GM10248 (cell line): ENCODE data around the gene DR1.

Experiments used
- CTCF ChIA-PET: fragments of 300-600 bp; sonication (Branson Sonifier 250); formaldehyde crosslinking; extraction: SDS; loops from one replicate; lab custom pipeline; 2021; ENCODE audit warnings: antibody characterized with exemption; lab: Yijun Ruan, JAX
- POLR2A ChIA-PET: fragments of 350-650 bp; sonication (Branson Sonifier 250); formaldehyde crosslinking; extraction: SDS; loops from one replicate; lab custom pipeline; 2020; ENCODE audit warnings: antibody characterized with exemption; lab: Yijun Ruan, JAX
- DNase-seq: peaks from one replicate; pipeline ENCODE4 v3.0.0; 2012; ENCODE audit errors: extremely low spot score
- CTCF ChIP-seq: IDR thresholded peaks from 2 replicates; pipeline ENCODE4 v1.5.1; 2012; ENCODE audit warnings: mild to moderate bottlenecking, low read depth; ENCODE audit errors: extremely low read depth, missing control alignments, control extremely low read depth

DR1 gene

DNA sequence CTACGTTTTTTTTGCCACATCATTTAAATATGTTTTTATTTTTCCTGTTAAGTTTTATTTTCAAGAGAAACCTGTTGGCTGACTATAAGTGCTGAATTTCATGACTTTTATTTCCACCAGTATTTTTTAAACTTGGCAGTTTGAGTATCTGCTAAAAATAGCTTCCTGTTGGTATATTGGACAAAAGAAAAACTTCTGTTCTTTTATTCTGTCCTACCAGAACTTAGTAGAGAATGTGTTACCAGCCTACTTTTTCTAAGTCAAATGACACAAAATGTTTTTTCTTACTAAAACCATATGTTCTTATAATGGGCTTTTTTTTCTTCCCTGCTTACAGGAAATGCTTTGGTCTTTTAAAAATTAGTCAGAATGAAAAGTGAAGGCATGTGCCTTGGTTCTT is 7.6 kb downstream of the DR1 start:
- DNase-seq = no peak
- ChIA-PET CTCF (no interaction called here), POLR2A (no interaction called here)
- no peak for TF ChIP-seq CTCF

DNA sequence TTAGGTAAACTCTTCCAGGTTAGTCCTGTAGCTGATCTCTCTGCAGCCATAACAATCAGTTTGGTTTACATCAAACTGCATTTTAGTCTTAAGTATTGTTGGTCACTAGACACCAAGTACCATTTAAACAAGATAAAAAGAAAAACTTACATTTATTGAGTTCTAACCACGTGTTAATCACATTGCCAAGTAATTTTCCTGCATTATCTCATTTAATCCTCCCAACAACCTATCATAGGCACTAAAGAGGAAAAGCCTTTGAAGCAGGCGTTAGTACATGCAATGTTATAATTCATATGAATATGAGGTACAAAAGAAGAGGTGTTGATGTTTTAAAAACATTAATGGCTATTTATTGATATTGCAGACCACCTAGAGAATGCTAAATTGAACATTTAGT is 9.0 kb downstream of the DR1 start:
- POLR2A ChIA-PET = no interaction called here
- CTCF ChIA-PET = no interaction called here
- TF ChIP-seq CTCF = no peak
- DNase-seq = no peak

- no peak for TF ChIP-seq CTCF
- CTCF ChIA-PET = interaction anchor here (1.4 kb wide), 1 partner anchor 53 kb away, joined by 3 read pairs; no protein-coding TSS in a partner anchor
- no peak for DNase-seq
- POLR2A ChIA-PET = no interaction called here
These were observed 11.5 kb downstream of the DR1 start for GRCh38 chr1:93357242-93357641.

- DNase-seq = no peak
- POLR2A ChIA-PET = no interaction called here
- CTCF ChIA-PET = interaction anchor here (0.7 to 1.4 kb wide), 4 partner anchors 11 to 54 kb away, joined by 3 read pairs; partner anchors contain the start of gene DR1
- no peak for TF ChIP-seq CTCF
These were observed 12.6 kb downstream of the DR1 start for GRCh38 chr1:93358293-93358692.

- ChIA-PET CTCF (interaction anchor here (1.0 kb wide), 1 partner anchor 55 kb away, joined by 3 read pairs; no protein-coding TSS in a partner anchor), POLR2A (no interaction called here)
- DNase-seq = no peak
- TF ChIP-seq CTCF = no peak
These were observed 14.4 kb downstream of the DR1 start for GRCh38 chr1:93360111-93360510.

- CTCF ChIA-PET = no interaction called here
- no peak for DNase-seq
- POLR2A ChIA-PET = no interaction called here
- no peak for TF ChIP-seq CTCF
These were observed 16.5 kb downstream of the DR1 start for GRCh38 chr1:93362237-93362636.

DNA sequence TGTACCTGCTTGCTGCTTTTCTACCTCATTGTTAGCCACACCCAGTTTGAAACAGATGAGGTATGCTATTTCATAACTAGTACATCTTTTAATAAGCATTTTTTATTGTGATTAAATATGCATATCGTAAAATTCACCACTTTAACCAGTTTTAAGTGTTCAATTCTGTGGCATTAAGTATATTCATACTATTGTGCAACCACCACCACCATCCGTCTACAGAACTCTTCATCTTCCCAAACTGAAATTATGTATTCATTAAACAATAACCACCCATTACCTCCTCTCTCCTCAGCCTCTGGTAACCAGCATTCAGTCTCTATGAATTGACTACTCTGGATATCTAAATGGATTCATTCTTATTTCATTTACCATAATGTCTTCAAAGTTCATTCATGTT is 20.1 kb downstream of the DR1 start:
- no peak for TF ChIP-seq CTCF
- DNase-seq = no peak
- ChIA-PET CTCF (no interaction called here), POLR2A (no interaction called here)
